Subcutaneous abdominal adipose tissue (tissue), 5 donors: ENCODE measurements around the gene ACP1.

ENCODE experiments used
- H3K27ac ChIP-seq: one replicate; pipeline ENCODE4 v1.7.0; 2013; ENCODE audit warnings: low read depth, mild to moderate bottlenecking, inconsistent platforms, low read length, moderate library complexity
- H3K27me3 ChIP-seq, 5 donors: one replicate each; pipeline ENCODE4 v1.7.0; 2013; ENCODE audit warnings: low read length in 5 of 5, inconsistent platforms in 1 of 5; ENCODE audit not compliant: control insufficient read depth in 5 of 5, insufficient read depth in 4 of 5
- H3K36me3 ChIP-seq, 5 donors: one replicate each; pipeline ENCODE4 v1.7.0; 2013; ENCODE audit warnings: low read length in 5 of 5; ENCODE audit not compliant: control insufficient read depth in 5 of 5, insufficient read depth in 5 of 5
- H3K4me1 ChIP-seq, 5 donors: one replicate each; pipeline ENCODE4 v1.7.0; 2013; ENCODE audit warnings: low read length in 5 of 5, mild to moderate bottlenecking in 3 of 5, moderate library complexity in 1 of 5; ENCODE audit not compliant: control insufficient read depth in 5 of 5, insufficient read depth in 5 of 5
- H3K4me3 ChIP-seq, 5 donors: one replicate each; pipeline ENCODE4 v1.7.0; 2013; ENCODE audit warnings: low read length in 5 of 5, low read depth in 1 of 5
- H3K9ac ChIP-seq, 5 donors: one replicate each; pipeline ENCODE4 v1.7.0; 2013; ENCODE audit warnings: low read length in 5 of 5, mild to moderate bottlenecking in 4 of 5, moderate library complexity in 3 of 5
- H3K9me3 ChIP-seq, 5 donors: one replicate each; pipeline ENCODE4 v1.7.0; 2013; ENCODE audit warnings: low read length in 5 of 5; ENCODE audit not compliant: control insufficient read depth in 5 of 5
- donor health status: healthy.
- donor health status: healthy.
- donor health status: healthy.
- donor health status: healthy.
- donor health status: healthy.

ACP1 gene

GRCh38 chr2:320561-320960, 55.8 kb downstream of the ACP1 start:
- H3K27ac ChIP-seq = no peak overlapping the region
- peaks cover 0 to 3% (median 0%) of the 10 kb centered on the region in 5 donors for H3K9me3 ChIP-seq
- H3K4me1 ChIP-seq = no peaks in the 10 kb centered on the region
- no peaks in the 10 kb centered on the region for H3K36me3 ChIP-seq
- H3K9ac ChIP-seq = no peak overlapping the region
- peaks cover 0 to 6% (median 2%) of the 10 kb centered on the region in 5 donors for H3K27me3 ChIP-seq
- H3K4me3 ChIP-seq = no peak overlapping the region

- Histone ChIP-seq H3K4me1 (no peaks in the 10 kb centered on the region), H3K9ac (no peak overlapping the region), H3K4me3 (no peak overlapping the region), H3K27me3 (peaks cover 0 to 4% (median 0%) of the 10 kb centered on the region in 5 donors), H3K27ac (no peak overlapping the region), H3K9me3 (peaks cover 0 to 3% (median 0%) of the 10 kb centered on the region in 5 donors), H3K36me3 (no peaks in the 10 kb centered on the region)
Observed at GRCh38 chr2:322326-322725, 57.6 kb downstream of the ACP1 start.

GRCh38 chr2:323035-323434, 58.3 kb downstream of the ACP1 start:
- Histone ChIP-seq H3K9me3 (peaks cover 0 to 3% (median 2%) of the 10 kb centered on the region in 5 donors), H3K36me3 (no peaks in the 10 kb centered on the region), H3K27me3 (peaks cover 0 to 4% (median 0%) of the 10 kb centered on the region in 5 donors), H3K4me1 (no peaks in the 10 kb centered on the region), H3K4me3 (no peak overlapping the region), H3K9ac (no peak overlapping the region), H3K27ac (no peak overlapping the region)
